Ammon's horn (tissue), 1 donor: Measurements from ENCODE around the gene BTG4.

ENCODE experiments used
- DNase-seq: peaks from one replicate; pipeline ENCODE4 v3.0.0-alpha.2; 2016; ENCODE audit warnings: low spot score

BTG4 gene

GRCh38 chr11:111494040-111494439 is 18.1 kb downstream of the BTG4 start:
- DNase-seq, result no peak

DNA sequence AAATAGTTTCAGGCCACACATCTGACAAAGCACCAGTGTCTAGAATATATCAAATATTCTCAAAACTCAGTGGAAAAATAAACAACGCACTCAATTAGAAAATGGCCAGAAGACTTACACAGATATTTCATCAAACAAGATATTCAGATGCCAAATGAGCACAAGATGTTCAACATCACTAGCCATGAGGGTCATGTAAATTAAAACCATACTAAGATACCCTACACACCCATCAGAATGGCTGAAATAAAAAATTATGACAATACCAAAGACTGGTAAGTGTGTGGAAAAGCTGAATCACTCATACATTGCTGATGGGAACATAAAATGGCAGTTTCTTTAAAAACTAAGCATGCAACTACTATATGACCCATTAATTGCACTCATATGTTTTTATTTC is 21.7 kb downstream of the BTG4 start:
- DNase-seq, result no peak

GRCh38 chr11:111483431-111483830 is 28.8 kb downstream of the BTG4 start:
- DNase-seq, result no peak

- no peak for DNase-seq
Observed at GRCh38 chr11:111479666-111480065, 32.5 kb downstream of the BTG4 start.

DNA sequence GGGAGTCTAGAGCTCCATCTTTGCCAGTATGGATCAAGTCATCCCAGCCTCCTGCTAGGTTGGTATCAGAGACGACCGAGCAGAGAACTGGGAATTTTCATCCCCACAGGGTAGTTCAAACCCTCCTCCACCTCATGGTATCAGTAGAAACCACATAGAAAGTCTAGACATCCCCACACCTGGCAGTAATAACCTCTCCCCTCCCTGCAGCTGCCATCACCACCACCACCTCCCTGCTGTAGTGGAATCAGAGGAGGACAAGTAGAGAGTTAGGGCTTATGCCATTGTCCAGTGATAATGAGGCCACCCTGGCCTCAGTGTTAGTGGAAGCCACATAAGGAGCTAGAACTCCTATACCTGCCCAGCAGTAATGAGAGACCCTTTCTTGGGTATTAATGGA is 34.3 kb downstream of the BTG4 start:
- DNase-seq, result no peak

- no peak for DNase-seq
Observed at GRCh38 chr11:111476956-111477355, 35.2 kb downstream of the BTG4 start.

DNA sequence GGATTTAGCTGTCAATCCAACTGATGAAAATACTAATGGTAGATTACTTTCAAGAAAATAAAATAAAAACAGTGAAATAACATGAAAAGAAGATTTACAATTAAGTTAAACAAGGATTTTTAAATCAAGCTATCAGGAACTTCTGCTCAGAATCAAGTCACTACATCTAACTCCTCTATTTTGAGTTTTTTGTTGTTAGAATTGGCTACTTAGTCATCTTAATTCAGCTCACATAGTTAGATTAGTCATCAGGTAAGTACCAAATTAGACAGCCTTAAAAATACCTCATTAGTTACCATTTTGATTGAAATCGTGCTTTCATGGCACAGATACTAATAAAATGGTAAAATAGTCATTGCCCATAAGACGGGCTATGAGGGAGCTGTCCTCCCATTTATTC is 35.8 kb downstream of the BTG4 start:
- no peak for DNase-seq

GRCh38 chr11:111474432-111474831 is 37.8 kb downstream of the BTG4 start:
- DNase-seq, result no peak

DNA sequence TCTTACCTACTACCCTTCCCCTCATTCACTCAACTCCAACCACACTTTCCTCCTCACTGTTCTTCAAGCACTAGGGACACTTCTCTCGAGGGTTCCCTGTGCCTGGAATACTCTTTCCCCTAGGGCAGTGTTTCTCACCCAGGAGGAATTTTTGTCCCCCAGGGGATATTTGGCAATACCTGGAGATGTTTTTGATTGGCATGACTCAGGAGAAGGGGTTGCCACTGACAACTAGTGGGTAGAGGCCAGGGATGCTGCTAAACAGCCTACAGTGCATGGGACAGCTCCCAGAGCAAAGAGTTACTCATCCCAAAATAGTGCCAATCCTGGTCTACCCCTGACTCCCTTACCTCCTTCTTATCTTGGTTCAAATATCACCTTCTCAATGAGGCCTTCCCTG is 40.0 kb downstream of the BTG4 start:
- DNase-seq, result no peak

- no peak for DNase-seq
Observed at GRCh38 chr11:111469200-111469599, 43.0 kb downstream of the BTG4 start.

DNA sequence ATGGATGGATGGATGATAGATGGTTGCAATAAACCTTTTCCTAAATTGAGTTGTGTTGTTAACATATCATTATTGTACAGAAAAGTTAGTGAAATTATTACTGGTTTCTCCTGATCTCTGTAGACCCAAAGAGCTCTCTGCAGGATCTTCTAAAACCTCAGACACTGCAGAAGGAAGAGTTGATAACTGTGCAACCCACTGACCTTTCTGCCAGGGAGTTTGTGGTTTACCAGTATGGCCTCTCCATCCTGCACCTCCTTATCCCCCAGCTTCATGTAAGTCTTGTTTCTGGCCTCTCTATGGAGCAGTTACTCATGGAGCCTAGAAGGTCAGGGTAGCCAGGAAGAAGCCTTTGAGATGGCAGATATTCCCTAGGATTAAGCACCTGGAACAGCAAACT is 45.6 kb downstream of the BTG4 start:
- DNase-seq, result no peak

DNA sequence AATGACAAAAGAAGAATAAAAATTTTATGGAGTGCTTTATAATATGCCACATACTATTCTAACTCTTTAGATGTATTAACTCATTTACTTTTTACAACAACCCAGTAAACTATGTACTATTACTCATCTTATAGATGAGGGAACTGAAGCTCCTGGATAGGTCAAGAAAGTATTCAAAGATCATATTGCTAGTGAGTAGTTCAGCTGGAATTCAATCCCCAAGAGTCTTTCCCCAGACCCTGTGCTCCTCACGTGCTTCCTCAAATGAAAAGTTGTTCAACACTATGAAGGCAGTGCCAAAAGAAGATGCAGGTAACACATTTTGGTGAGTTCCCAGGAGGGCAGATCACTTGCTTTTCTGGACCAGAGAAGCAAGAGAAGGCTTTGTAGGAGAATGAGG is 46.8 kb downstream of the BTG4 start:
- DNase-seq, result no peak

DNA sequence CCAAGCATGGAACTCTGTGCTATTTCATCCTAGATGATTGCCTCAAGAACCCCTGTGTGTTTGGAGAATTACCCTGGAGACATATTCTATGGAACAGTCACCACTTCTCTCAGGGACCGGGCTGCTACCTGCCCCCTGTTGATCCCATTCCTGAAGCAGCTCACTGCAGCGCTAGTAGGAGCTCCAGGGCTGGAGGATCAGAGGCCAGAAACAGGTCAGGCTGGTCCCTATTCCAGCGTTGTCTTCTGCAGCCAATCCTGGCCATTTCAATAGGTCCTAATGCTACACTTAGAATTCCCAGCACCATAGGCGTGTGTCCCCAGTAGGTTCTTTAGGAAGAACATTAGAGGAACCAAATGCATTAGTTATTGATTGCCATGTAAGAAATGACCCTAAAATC is 48.9 kb downstream of the BTG4 start:
- no peak for DNase-seq

DNA sequence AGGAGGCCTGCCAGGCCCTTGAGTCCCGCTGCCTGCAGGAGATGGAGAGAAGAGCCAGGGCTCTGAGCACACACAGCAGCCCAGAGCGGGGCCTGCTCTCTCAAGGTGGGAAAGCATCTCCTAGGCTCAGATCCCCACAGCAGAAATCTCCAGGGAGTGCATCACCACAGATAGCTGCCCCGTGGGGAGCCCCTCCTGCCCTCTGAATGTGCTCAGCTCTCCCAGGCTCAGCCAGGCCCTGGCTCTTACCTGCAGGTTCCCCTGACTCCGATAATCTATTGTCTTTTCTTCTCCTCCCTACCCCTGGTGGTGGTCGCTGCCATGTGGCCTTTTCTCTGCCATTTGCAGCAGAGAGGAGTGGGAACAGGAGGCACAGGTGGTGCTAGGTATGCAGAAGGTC is 49.9 kb downstream of the BTG4 start:
- DNase-seq, result no peak

DNA sequence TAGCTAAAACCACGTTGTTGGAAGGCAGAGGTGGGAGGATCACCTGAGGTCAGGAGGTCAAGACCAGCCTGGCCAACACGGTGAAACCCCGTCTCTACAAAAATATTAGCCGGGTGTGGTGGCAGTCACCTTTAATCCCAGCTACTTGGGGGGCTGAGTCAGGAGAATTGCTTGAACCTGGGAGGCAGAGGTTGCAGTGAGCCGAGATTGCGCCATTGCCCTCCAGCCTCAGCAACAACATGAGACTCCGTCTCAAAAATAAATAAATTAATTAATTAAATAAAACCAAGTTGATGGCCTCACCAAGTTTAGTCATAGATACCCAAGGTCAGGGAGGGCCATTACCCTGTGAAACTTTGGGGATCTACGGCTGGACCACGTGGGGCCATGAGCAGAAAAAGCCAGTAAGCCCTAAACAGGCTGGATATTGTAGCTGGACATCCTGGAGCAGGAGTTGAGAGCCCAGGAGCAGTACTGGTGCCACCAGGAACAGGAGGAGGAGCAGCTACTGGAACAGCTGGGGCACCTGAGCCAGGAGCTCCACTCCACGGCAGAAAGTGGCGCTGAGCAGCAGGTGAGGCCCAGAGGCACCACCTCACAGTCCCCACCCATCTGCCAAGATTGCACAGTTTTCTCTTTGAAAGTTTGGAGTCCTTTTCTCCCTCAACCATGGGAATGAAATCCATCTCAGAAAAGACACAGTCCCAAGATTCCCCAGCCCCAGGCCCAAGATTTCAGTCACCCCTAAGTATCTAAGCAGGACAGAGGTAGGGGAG is 50.5 kb downstream of the BTG4 start:
- no peak for DNase-seq

DNA sequence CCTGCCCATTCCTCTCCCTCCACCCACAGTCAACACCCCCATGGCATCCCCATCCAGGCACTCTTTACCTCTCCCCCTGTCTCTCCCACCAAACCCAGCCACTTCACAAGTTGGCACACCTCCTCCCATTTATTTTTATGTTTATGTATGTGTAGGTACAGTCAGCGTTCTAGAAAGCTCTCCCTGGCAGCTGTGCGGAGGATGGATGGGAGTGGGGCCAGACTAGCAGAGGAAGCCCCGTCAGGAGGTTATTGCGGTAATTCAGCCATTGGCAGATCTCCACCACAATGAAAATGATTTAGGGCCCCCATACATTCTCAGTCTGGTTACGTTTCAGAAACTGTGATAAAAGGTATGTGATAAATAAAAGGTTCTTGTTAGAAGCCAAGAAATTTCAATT is 51.3 kb downstream of the BTG4 start:
- DNase-seq, result no peak

GRCh38 chr11:111460340-111460739 is 51.8 kb downstream of the BTG4 start:
- no peak for DNase-seq

DNA sequence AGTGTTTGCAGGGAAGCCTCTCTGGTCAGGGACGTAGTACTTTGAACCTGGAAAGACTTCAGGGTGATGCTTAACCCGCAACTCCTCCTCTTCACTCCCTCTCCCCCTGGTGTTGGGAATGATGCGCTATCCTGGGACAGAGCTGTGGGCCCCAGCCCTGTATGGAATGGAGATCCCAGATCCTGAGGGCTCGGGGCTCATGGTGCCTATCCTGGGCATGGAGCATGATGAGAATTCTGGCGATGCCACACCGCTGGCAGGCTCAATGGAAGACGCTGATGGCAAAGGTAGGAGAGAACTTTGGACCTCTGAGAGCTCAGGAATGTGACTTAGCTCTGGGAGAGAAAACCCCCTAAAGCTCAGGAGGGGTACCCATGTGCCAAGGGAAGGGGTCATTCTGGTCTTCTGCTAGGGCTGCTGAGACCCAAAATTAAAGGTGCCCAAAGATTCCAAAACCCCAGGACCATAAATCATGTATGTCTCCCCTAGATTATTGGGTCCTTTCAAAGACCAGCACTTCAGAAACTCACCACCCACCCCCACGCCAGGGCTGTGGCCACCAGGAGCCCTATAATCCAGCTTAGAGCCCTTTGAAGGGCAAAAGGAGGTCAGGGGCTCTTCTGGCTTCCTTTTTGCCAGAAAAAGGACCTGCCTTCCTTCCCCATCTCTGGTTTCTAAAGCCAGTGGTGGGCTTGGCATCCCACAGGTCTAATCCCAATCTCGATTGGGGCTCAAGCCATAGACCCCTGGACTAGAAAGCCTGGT is 52.5 kb downstream of the BTG4 start:
- DNase-seq, result no peak

GRCh38 chr11:111457731-111458368 is 54.3 kb downstream of the BTG4 start:
- no peak for DNase-seq

- DNase-seq, result no peak
Observed at GRCh38 chr11:111456859-111457730, 55.1 kb downstream of the BTG4 start.

- DNase-seq, result no peak
Observed at GRCh38 chr11:111456086-111456858, 55.9 kb downstream of the BTG4 start.
